CD14-positive monocyte (primary cell): ENCODE measurements around the gene ZNF837. TPM values are rescaled to one million over a fixed set of nuclear protein-coding genes. Genes with fewer than 3 reads are reported as not detected.

Experiments used
- DNase-seq, 3 donors: peaks; one replicate each; pipeline ENCODE4 v3.0.0-alpha.2; 2011 to 2022
- H2AFZ ChIP-seq: 2 replicates; pipeline ENCODE4 v1.6.0; 2012; ENCODE audit warnings: mild to moderate bottlenecking, low read depth, low read length, inconsistent platforms; ENCODE audit not compliant: insufficient read depth, poor library complexity, severe bottlenecking
- H3K27ac ChIP-seq, 2 donors: 1 replicate in 1 of 2; 2 replicates in 1 of 2; pipeline ENCODE4 v1.5.1; 2012 to 2013; ENCODE audit warnings: low read length in 2 of 2, control low read depth in 1 of 2, inconsistent platforms in 1 of 2, low read depth in 1 of 2, mild to moderate bottlenecking in 1 of 2
- H3K27me3 ChIP-seq, 2 donors: one replicate each; pipeline versions ENCODE4 v1.6.0 to v1.6.1; 2011 to 2013; ENCODE audit warnings: low read length in 2 of 2; ENCODE audit not compliant: control insufficient read depth in 2 of 2, insufficient read depth in 2 of 2
- H3K36me3 ChIP-seq, 2 donors: replicated peaks in 1 of 2; 1 replicate in 1 of 2; 2 replicates in 1 of 2; pipeline versions ENCODE4 v1.5.1 to v1.6.1; 2012 to 2013; ENCODE audit warnings: low read length in 2 of 2, control low read depth in 1 of 2, inconsistent platforms in 1 of 2, mild to moderate bottlenecking in 1 of 2; ENCODE audit not compliant: insufficient read depth in 2 of 2, control insufficient read depth in 1 of 2
- H3K4me1 ChIP-seq, 2 donors: 1 replicate in 1 of 2; 2 replicates in 1 of 2; pipeline versions ENCODE4 v1.5.1 to v1.6.1; 2012 to 2013; ENCODE audit warnings: low read length in 2 of 2, control low read depth in 1 of 2, inconsistent platforms in 1 of 2, mild to moderate bottlenecking in 1 of 2, moderate library complexity in 1 of 2; ENCODE audit not compliant: insufficient read depth in 2 of 2, control insufficient read depth in 1 of 2
- H3K4me2 ChIP-seq: replicated peaks from 2 replicates; pipeline ENCODE3; 2012; ENCODE audit warnings: low read length, moderate library complexity, mild to moderate bottlenecking; ENCODE audit not compliant: poor library complexity, severe bottlenecking; ENCODE audit errors: extremely low read depth
- H3K4me3 ChIP-seq, 3 experiments: fragments of 200-600 bp in 1 of 3; sonication (generic) in 1 of 3; replicated peaks in 1 of 3; 1 replicate in 2 of 3; 2 replicates in 1 of 3; pipeline ENCODE4 v1.5.1; 2011 to 2013; ENCODE audit warnings: low read length in 3 of 3, mild to moderate bottlenecking in 3 of 3, control low read depth in 2 of 3, low read depth in 2 of 3, inconsistent platforms in 1 of 3, moderate library complexity in 1 of 3
- H3K79me2 ChIP-seq: 2 replicates; pipeline ENCODE4 v1.6.0; 2012; ENCODE audit warnings: mild to moderate bottlenecking, control low read depth, inconsistent platforms, low read length, moderate library complexity; ENCODE audit not compliant: insufficient read depth
- H3K9ac ChIP-seq: 2 replicates; pipeline ENCODE4 v1.6.0; 2017; ENCODE audit warnings: low read length, mild to moderate bottlenecking; ENCODE audit not compliant: insufficient read depth, poor library complexity, severe bottlenecking
- H3K9me3 ChIP-seq, 2 donors: replicated peaks in 1 of 2; 1 replicate in 1 of 2; 2 replicates in 1 of 2; pipeline versions ENCODE4 v1.5.1 to v1.6.1; 2012 to 2013; ENCODE audit warnings: low read length in 2 of 2, control low read depth in 1 of 2; ENCODE audit not compliant: control insufficient read depth in 1 of 2, insufficient read depth in 1 of 2
- H4K20me1 ChIP-seq: 2 replicates; pipeline ENCODE4 v1.6.0; 2012; ENCODE audit warnings: mild to moderate bottlenecking, low read length, control low read depth, moderate library complexity; ENCODE audit not compliant: insufficient read depth
- H3K27ac Mint-ChIP-seq, 7 donors: one replicate each; pipeline ENCODE4 v1.8.0; 2020; ENCODE audit warnings: mild to moderate bottlenecking in 7 of 7, mixed read lengths in 7 of 7, moderate library complexity in 6 of 7, inconsistent platforms in 2 of 7
- H3K27me3 Mint-ChIP-seq, 3 donors: one replicate each; pipeline ENCODE4 v1.8.0; 2021 to 2022; ENCODE audit warnings: low read depth in 3 of 3, mild to moderate bottlenecking in 3 of 3, mixed read lengths in 3 of 3, moderate library complexity in 3 of 3, inconsistent platforms in 1 of 3
- H3K36me3 Mint-ChIP-seq, 2 donors: one replicate each; pipeline ENCODE4 v1.8.0; 2020; ENCODE audit warnings: mixed read lengths in 2 of 2, inconsistent platforms in 1 of 2, mild to moderate bottlenecking in 1 of 2
- H3K4me1 Mint-ChIP-seq: one replicate; pipeline ENCODE4 v1.8.0; 2020; ENCODE audit warnings: mild to moderate bottlenecking, mixed read lengths
- H3K4me3 Mint-ChIP-seq, 2 donors: one replicate each; pipeline ENCODE4 v1.8.0; 2020; ENCODE audit warnings: mild to moderate bottlenecking in 2 of 2, mixed read lengths in 2 of 2, moderate library complexity in 1 of 2
- H3K9me3 Mint-ChIP-seq, 7 donors: one replicate each; pipeline ENCODE4 v1.8.0; 2020 to 2022; ENCODE audit warnings: mixed read lengths in 7 of 7, mild to moderate bottlenecking in 6 of 7, moderate library complexity in 6 of 7, inconsistent platforms in 2 of 7
- CTCF ChIP-seq: fragments of 200-600 bp; IDR thresholded peaks from one replicate; pipeline ENCODE4 v1.8.0; 2022; ENCODE audit warnings: antibody characterized with exemption, mild to moderate bottlenecking
- WGBS: methylation state at CpG from one replicate; pipeline ENCODE4 v1.1.5; 2013; ENCODE audit warnings: missing lambda C conversion rate; ENCODE audit not compliant: insufficient coverage; 5-methylcytosine and 5-hydroxymethylcytosine counted together
- intact Hi-C, 2 donors: fragments of 100-400 bp; cut with micrococcal nuclease; formaldehyde crosslinking; loops; one replicate each; pipeline versions ENCODE4 v1.15.0 to v1.15.1; 2023
- polyA plus RNA-seq, 3 donors: library from polyadenylated mRNA; depleted of rRNA in 1 of 3; unstranded in 2 of 3; stranded (reverse) in 1 of 3; fragments of 300-500 nt in 2 of 3; fragments of >200 nt in 1 of 3; fragmentation: Illumina TruSeq in 2 of 3; gene quantifications; 1 replicate in 2 of 3; 2 replicates in 1 of 3; pipeline ENCODE4 v1.2.3, GENCODE V29; 2012 to 2021

ZNF837 gene
- polyA plus RNA-seq, 3 donors = 0.13 to 0.72 (median 0.33) TPM

DNA sequence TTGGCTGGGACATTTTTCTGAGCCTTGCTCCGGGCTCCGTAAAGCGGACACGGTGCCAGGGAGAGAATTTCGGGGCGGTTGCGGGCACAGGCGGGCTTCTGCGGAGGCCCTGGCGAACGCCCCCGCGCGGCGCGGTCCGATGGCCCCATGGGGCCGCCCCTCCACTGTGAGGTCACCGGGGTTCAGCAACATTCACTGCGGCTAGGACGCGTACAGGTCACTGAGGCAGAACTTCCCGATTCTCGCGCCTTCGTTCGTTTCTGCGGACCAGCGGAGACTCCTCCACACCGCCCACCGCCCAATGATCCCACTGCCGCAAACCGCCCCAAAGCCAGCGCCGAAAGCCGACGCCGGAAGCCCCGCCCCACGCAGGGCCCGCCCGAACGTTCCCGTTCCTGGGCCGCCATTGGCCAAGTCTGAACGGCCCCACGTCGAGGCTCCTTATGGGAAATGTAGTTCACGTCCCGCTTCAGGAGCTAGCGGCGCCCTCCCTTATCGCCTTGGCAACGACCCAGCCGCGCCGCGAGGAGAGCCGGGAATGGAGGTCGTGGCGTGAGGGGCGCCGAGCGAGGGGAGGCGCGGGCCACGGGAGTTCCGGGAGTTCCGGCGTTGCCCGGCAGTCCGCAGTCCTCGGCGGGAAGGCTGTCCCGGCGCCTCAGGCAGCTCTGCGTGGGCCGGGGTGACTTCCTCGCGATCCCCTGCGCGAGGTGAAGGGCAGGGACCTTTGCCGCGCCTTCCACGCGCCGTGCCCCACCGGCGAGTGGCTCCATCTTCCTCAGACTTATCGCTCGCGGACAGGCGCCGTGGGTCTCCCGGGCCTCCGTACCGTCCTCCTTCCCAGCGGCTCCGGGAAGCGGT lies 27.6 kb upstream of the ZNF837 start, which contains the start of gene ZNF584:
ZNF584 (plus strand) TSS at position 498 of the 858 bp plus-strand sequence. CDS start 499 bp downstream, outside the sequence.
- peaks cover 3% of the 10 kb centered on the region for H3K79me2 ChIP-seq
- H3K27ac Mint-ChIP-seq = peak within 1 kb of the TSS; percentile 89 to 98 (median 94)
- peak within 1 kb of the TSS; percentile 75 for H3K9ac ChIP-seq
- peak within 1 kb of the TSS; percentile 99 for H2AFZ ChIP-seq
- intact Hi-C loops = loop anchor here in 1 of 2 donors (5.0 kb wide), 1 partner anchor 81 kb away; the partner anchor contains the start of gene ZSCAN22
- no peaks in the 10 kb centered on the region for H4K20me1 ChIP-seq
- peak within 1 kb of the TSS; percentile 84 to 92 for H3K4me3 Mint-ChIP-seq
- H3K4me2 ChIP-seq = peak within 1 kb of the TSS; percentile 97
- H3K4me1 ChIP-seq = peaks cover 16 to 22% of the 10 kb centered on the region in 2 donors
- TF ChIP-seq CTCF = peak; percentile 14
- H3K9me3 Mint-ChIP-seq = peaks cover 0 to 10% (median 2%) of the 10 kb centered on the region in 7 donors
- peaks cover 0 to 2% of the 10 kb centered on the region in 2 donors for H3K36me3 Mint-ChIP-seq
- under 1% methylated on average over 100 of the region's 100 CpGs for WGBS
- no peaks in the 10 kb centered on the region for H3K27me3 ChIP-seq
- H3K36me3 ChIP-seq = no peaks in the 10 kb centered on the region
- H3K4me1 Mint-ChIP-seq = peaks cover 26% of the 10 kb centered on the region
- peak within 1 kb of the TSS; percentile 85 to 88 for H3K27ac ChIP-seq
- DNase-seq = peak; percentile 90 to 93 (median 92)
- H3K4me3 ChIP-seq = peak within 1 kb of the TSS; percentile 61 to 96 (median 72)
- H3K27me3 Mint-ChIP-seq = peaks cover 0 to 5% (median 5%) of the 10 kb centered on the region in 3 donors
- H3K9me3 ChIP-seq = no peaks in the 10 kb centered on the region

- peaks cover 3% of the 10 kb centered on the region for H3K79me2 ChIP-seq
- peak overlapping the region; percentile 84 to 92 for H3K4me3 Mint-ChIP-seq
- intact Hi-C loops = loop anchor here in 1 of 2 donors (5.0 kb wide), 1 partner anchor 80 kb away; the partner anchor contains the start of gene ZSCAN22
- no peaks in the 10 kb centered on the region for H4K20me1 ChIP-seq
- H3K36me3 Mint-ChIP-seq = peaks cover 0 to 2% of the 10 kb centered on the region in 2 donors
- no peak for DNase-seq
- H3K9me3 ChIP-seq = no peaks in the 10 kb centered on the region
- peak overlapping the region; percentile 85 to 88 for H3K27ac ChIP-seq
- H3K36me3 ChIP-seq = no peaks in the 10 kb centered on the region
- peak overlapping the region; percentile 61 to 96 (median 72) for H3K4me3 ChIP-seq
- H3K27me3 ChIP-seq = no peaks in the 10 kb centered on the region
- 20% methylated on average over 19 of the region's 22 CpGs for WGBS
- H3K27ac Mint-ChIP-seq = peak overlapping the region; percentile 89 to 98 (median 94)
- peaks cover 26% of the 10 kb centered on the region for H3K4me1 Mint-ChIP-seq
- H3K4me1 ChIP-seq = peaks cover 16 to 22% of the 10 kb centered on the region in 2 donors
- H3K9me3 Mint-ChIP-seq = peaks cover 0 to 5% (median 0%) of the 10 kb centered on the region in 7 donors
- no peak for TF ChIP-seq CTCF
- peak overlapping the region; percentile 97 for H3K4me2 ChIP-seq
- H3K27me3 Mint-ChIP-seq = peaks cover 0 to 5% (median 5%) of the 10 kb centered on the region in 3 donors
- H3K9ac ChIP-seq = peak overlapping the region; percentile 75
- H2AFZ ChIP-seq = peak overlapping the region; percentile 99
Observed at GRCh38 chr19:58407658-58408151, 26.9 kb upstream of the ZNF837 start.
